Lung microvascular endothelial cell (primary cell): Measurements from ENCODE around the gene CD3D. TPM values are rescaled to one million over a fixed set of nuclear protein-coding genes. Genes with fewer than 3 reads are reported as not detected.

Source experiments
- DNase-seq, 2 donors: peaks; one replicate each; pipeline versions ENCODE4 v3.0.0 to v3.0.0-alpha.2; 2010; ENCODE audit warnings: low read depth in 2 of 2
- total RNA-seq: library from RNA; depleted of rRNA; stranded (reverse); fragments of >200 nt; gene quantifications from 2 replicates; pipeline ENCODE4 v1.2.1, GENCODE V29; 2014

Gene CD3D
- total RNA-seq, 1 donor from 2014 or later = not detected

DNA sequence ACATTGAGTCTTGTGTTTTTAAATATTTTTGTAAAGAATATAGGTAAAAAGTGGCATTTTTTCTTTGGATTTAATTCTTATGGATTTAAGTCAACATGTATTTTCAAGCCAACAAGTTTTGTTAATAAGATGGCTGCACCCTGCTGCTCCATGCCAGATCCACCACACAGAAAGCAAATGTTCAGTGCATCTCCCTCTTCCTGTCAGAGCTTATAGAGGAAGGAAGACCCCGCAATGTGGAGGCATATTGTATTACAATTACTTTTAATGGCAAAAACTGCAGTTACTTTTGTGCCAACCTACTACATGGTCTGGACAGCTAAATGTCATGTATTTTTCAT, 38.3 kb downstream of the CD3D start:
- DNase-seq = no peak

DNA sequence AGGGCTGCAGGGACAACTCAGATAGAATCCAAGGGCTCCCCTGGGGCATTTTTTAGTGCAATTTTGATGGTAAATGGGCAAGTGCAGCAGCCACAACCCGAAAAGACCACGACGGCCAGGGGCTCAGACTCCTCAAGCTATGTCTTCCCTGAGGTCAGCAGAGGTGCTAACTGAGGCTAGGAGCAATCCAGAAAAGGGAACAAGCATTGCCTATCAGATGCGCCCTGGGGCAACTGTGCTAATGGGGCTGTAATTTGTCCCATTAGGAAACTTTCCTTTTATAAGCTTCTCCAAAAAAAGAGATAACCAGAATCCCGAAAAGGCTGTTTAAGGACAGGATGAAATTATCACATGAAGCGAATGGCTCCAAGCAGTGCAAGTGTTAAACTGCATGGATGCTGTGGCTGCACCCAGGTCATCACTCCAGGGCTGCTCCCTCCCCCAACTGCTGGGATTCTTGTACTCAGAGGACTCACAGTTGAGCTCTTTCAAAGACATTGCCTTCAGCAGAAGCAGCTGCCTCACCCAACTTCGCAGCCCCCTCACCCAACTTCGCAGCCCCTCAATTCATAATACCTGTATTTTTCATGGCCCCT, 40.8 kb downstream of the CD3D start:
- no peak for DNase-seq

DNA sequence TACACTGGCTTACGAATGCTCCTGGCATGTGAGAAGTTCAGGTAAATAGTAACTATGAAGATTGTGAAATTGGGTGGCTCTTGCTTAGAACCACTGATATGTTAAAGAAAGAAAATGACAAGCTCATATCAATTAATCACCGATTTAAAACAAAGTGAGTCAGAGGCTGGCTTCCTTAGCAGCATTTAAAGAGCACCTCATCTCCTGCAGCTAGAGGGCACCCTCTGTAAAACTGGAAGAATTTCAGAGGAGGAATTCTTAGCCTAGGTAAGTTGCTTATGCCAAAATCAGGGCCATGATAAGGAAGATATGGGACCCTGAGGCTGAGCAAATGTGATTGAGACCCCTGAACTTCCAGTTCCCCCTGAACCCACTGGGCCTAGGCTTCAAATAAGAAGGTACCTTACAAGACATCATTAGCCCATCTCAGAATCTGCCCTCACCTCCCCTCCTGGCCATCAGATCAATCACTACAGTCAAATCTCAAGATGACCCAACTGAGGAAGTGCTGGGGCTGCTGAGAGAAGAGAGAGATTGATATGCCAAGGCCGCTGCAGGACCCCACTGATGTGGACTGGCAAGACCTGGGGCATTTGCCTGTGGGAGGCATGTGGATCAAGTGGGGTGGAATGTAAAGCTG, 46.6 kb downstream of the CD3D start:
- peak; percentile 48 to 70 for DNase-seq

DNA sequence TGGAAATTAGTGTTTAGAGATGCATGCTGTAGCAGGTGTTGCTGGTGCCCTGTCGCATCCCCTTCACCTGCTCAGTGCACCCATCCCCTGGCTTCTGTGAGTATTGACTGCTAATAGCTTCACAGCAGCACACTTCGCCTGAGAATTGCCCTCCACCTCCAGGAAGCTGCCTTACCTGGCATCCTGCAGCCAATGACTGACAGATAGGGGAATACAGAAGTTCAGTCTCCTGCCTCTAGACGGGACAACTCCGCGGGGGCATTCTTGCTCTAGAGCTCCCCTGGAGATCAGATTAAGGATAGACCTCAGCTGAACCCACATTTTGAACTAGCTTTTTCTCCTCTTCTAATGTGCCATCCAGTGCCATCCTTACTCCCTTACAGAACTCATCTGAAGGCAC, 47.3 kb downstream of the CD3D start:
- no peak for DNase-seq

DNA sequence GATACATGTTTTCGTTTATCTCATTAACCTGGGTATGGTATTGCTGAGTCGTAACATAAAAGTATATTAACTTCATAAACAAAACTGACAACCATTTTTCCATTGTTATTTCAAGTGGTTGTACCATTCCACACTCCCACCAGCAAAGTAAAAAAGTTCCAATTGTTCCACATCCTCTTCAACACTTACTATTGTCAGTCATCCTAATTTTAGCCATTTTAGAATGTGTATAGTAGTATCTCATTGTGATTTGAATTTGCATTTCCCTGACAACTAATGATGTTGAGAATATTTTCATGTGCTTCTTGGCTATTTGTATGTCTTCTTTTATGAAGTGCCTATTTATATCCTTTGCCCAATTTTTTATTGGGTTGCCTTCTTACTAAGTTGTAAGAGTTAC, 48.5 kb downstream of the CD3D start:
- DNase-seq = no peak

DNA sequence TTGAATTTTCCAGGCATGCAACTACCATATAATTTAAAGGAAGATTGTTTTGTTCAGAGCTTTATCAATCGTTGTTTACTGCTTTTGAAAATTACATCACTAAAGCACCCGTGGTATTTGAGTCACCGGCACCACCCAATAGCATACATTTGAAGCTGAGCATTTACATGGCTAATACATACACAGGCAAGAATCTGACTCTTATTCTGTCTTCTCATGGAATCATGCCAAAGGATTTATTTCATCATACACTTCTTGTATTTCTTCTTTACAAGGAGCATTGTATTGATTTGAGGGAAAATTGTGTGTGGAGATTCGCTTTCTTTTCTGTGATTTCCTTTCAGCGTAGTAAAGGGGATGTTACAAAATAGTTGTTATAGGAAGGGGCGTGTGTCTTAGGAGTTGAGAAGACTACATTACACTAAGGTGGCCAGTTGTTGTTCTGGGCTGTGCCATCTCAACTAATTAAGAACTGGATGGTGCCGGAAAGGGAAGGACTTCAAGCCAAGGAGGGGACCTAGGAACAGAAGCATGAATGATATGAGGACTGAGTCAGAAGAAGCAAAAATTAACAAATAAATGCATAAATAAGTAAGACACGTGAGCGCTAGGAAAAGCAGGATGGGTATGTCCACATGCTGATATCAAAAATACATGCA, 50.9 kb downstream of the CD3D start:
- no peak for DNase-seq

DNA sequence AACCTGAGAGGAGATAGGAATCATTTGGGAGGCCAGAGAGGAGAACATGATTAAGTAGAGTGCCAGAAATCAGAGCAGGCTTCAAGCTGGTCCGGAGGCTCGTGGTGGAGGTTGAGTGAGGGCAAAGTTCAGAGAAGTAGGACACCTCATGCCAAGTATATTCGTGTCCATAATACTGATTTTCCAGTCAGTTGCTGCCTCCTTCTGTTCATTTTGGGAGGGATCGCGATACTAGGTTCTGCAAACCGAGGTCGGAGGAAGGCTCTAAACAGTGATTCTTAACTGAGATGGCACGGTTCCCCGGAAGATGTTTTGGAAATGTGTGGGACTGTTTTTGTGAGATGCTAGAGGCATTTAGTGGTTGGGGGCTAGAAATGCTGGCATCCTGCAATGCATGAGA, 51.6 kb downstream of the CD3D start:
- peak; percentile 64 for DNase-seq

DNA sequence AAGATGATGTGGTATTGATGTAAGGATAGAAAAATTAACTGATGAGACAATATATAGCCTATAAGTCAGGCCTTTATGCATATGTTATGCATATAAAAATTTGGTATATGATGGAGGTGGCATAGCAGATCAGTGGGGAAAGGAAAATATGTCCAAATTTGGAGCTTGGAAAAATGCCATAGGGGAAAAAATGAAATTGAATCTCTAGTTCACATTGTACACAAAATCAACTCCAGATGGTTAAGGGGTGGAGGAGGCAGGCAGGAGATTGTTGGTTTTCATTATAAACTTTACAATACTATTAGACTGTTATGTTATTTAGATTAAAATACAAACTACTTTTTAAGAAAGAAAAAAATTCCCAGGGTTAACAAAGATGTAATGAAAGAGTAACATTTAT, 53.1 kb downstream of the CD3D start:
- DNase-seq = no peak

Other genes starting within 250 kb of the CD3D start
- under 0.01 TPM in 1 of 2 replicates, not detected in the other for gene SCN4B, start 189.9 kb downstream of the CD3D start, total RNA-seq
- gene SCN2B, start 166.1 kb downstream of the CD3D start, total RNA-seq = not detected in 2 replicates
- under 0.01 TPM in 1 of 2 replicates, not detected in the other for gene JAML, start 117.7 kb downstream of the CD3D start, total RNA-seq
- gene MPZL3, start 90.3 kb downstream of the CD3D start, total RNA-seq = 1.4 and 5.2 TPM in 2 replicates
- 4.4 and 14.2 TPM in 2 replicates for gene MPZL2, start 78.4 kb downstream of the CD3D start, total RNA-seq
- gene CD3E, start 38.0 kb downstream of the CD3D start, total RNA-seq = not detected in 2 replicates
- not detected in 2 replicates for gene CD3G, start 1.6 kb upstream of the CD3D start, total RNA-seq
- gene UBE4A, start 16.9 kb upstream of the CD3D start, total RNA-seq = 19.2 and 20.0 TPM in 2 replicates
- gene ATP5MG, start 58.9 kb upstream of the CD3D start, total RNA-seq = 82.8 and 95.6 TPM in 2 replicates
- 12.4 and 14.5 TPM in 2 replicates for gene KMT2A, start 93.8 kb upstream of the CD3D start, total RNA-seq
- 0.44 and 1.6 TPM in 2 replicates for gene TTC36, start 184.8 kb upstream of the CD3D start, total RNA-seq
- 13.7 and 23.4 TPM in 2 replicates for gene TMEM25, start 188.5 kb upstream of the CD3D start, total RNA-seq
- 13.7 and 15.7 TPM in 2 replicates for gene IFT46, start 223.2 kb upstream of the CD3D start, total RNA-seq
- 62.5 and 63.9 TPM in 2 replicates for gene ARCN1, start 229.7 kb upstream of the CD3D start, total RNA-seq